M059J (cell line): Measurements from ENCODE around the gene CLCN2. TPM values are rescaled to one million over a fixed set of nuclear protein-coding genes. Genes with fewer than 3 reads are reported as not detected.
A peak's percentile ranks its signal among the peaks of the same experiment; 100 is the strongest.

Experiments
- DNase-seq: peaks from one replicate; pipeline ENCODE4 v3.0.0-alpha.2; 2012; ENCODE audit warnings: low read depth
- total RNA-seq: library from RNA; depleted of rRNA; stranded (reverse); fragments of >200 nt; shearing (Covaris generic); gene quantifications from 2 replicates; pipeline ENCODE4 v1.2.3, GENCODE V29; 2014

CLCN2 gene
- total RNA-seq, 1 experiment from 2014 or later: 4.9 TPM

DNA sequence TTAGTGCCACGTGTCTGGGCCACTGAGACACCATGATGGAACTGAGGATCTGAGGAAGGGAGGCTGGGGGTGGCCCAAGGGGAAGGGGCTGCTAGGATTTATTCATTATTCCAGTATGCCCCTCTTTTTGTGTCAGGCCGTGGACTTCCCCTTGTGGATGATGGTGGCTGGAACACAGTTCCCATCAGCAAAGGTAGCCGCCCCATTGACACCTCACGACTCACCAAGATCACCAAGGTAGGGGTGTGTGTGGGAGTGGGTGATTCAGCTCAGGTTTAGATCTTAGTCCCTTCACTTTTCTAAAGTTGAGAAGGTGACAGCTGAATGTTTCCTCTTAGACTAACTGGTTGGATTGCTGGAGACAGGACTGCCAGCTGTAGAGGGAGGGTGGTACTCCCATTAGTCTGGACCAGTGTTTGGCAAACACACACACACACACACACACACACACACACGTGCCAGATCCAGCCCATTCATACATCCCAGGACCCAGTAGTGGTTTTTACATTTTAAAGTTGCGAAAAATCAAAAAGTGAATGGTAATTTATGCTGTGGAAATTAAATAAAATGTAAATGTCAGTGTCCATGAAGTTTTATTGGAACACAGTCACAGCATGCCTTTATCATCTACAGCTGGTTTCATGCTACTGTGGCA, 35.6 kb downstream of the CLCN2 start:
- no peak for DNase-seq

DNA sequence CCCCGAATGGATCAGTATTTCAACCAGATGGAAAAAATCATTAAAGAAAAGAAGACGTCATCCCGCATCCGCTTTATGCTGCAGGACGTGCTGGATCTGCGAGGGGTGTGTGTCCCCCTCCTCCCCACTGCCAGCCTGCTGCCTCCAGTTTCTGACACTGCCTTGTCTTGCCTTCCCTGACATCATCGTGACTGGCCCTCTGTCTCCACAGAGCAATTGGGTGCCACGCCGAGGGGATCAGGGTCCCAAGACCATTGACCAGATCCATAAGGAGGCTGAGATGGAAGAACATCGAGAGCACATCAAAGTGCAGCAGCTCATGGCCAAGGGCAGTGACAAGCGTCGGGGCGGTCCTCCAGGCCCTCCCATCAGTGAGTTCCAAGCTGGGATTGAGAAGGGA, 36.1 kb downstream of the CLCN2 start:
- DNase-seq: no peak

DNA sequence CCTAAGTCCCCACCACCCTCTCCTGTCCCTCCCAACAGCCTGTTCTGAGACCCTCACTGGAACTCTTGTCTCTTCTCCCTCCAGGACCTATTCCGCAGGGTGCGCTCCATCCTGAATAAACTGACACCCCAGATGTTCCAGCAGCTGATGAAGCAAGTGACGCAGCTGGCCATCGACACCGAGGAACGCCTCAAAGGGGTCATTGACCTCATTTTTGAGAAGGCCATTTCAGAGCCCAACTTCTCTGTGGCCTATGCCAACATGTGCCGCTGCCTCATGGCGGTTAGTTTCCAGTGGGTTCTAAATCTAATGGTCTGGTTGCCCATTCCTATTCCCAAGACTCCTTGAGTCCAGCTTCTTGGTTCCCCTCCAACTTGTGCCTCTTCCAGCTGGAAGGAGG, 37.7 kb downstream of the CLCN2 start:
- DNase-seq: no peak

DNA sequence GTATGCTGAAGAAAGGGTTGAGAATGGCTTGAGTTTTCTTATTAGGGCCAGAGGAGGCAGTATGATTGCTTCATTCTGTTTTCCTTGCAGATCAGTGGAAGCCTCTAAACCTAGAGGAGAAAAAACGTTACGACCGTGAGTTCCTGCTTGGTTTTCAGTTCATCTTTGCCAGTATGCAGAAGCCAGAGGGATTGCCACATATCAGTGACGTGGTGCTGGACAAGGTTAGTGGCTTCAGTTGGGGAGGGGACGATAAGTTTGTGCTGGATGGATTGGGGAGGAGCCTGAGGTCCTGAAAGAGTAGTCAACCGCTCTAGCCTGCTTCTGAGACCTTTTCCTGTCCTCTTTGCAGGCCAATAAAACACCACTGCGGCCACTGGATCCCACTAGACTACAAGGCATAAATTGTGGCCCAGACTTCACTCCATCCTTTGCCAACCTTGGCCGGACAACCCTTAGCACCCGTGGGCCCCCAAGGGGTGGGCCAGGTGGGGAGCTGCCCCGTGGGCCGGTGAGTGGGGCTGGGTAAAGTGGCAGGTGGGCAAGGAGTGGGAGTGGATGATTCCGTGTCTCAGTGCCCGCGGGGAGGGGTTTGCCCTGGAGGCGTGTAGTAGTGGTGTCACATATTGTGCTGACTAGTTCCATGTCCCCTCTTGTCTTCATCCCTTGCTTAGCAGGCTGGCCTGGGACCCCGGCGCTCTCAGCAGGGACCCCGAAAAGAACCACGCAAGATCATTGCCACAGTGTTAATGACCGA, 38.5 kb downstream of the CLCN2 start:
- no peak for DNase-seq

DNA sequence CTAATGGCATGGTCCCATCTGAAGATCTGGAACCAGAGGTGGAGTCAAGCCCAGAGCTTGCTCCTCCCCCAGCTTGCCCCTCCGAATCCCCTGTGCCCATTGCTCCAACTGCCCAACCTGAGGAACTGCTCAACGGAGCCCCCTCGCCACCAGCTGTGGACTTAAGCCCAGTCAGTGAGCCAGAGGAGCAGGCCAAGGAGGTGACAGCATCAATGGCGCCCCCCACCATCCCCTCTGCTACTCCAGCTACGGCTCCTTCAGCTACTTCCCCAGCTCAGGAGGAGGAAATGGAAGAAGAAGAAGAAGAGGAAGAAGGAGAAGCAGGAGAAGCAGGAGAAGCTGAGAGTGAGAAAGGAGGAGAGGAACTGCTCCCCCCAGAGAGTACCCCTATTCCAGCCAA, 39.7 kb downstream of the CLCN2 start:
- DNase-seq: no peak

DNA sequence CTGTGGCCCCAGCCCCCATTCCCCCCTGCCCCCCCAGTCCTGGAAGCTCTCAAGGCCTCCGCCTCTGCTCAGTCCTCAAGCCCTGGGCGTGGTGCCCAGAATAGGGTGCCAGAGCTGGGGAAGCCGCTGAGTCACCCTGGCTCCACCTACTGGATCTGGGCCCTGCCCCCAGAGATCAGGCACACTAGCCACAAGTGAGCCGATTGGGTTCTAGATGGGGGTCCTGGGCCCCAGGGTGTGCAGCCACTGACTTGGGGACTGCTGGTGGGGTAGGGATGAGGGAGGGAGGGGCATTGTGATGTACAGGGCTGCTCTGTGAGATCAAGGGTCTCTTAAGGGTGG, 41.3 kb downstream of the CLCN2 start:
- peak; percentile 99 for DNase-seq

DNA sequence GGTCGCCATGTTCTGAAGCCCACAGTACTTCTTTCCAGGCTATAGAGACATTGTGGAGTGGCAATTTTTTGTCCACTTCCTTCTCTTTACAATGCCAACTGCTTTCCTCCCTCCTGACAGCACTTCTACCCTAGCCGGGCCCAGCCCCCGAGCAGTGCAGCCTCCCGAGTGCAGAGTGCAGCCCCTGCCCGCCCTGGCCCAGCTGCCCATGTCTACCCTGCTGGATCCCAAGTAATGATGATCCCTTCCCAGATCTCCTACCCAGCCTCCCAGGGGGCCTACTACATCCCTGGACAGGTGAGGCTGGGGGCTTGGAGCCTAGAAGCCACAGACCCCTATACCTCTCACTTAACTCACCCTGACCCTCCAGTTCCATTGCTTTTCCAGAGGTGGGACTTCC, 44.2 kb downstream of the CLCN2 start:
- DNase-seq: no peak

DNA sequence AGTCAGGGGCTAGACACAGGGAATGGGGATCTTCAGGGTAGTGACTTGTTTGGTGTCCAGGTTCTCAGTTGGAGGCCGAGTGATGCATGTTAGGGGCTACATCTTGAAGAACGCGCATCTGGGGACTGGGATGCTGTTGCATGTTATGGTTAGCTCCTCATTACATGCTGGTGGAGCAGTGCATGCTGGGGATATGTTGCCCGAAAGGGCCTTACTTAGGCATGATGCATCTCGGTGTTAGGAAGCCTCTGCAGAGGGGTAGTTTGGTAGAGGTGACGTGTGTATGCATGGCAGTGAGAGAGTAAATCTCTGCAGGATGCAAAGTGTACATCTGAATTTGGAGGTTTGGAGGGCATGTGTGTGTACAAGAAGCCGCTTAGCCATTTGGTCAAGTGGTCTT, 44.6 kb downstream of the CLCN2 start:
- DNase-seq: no peak

DNA sequence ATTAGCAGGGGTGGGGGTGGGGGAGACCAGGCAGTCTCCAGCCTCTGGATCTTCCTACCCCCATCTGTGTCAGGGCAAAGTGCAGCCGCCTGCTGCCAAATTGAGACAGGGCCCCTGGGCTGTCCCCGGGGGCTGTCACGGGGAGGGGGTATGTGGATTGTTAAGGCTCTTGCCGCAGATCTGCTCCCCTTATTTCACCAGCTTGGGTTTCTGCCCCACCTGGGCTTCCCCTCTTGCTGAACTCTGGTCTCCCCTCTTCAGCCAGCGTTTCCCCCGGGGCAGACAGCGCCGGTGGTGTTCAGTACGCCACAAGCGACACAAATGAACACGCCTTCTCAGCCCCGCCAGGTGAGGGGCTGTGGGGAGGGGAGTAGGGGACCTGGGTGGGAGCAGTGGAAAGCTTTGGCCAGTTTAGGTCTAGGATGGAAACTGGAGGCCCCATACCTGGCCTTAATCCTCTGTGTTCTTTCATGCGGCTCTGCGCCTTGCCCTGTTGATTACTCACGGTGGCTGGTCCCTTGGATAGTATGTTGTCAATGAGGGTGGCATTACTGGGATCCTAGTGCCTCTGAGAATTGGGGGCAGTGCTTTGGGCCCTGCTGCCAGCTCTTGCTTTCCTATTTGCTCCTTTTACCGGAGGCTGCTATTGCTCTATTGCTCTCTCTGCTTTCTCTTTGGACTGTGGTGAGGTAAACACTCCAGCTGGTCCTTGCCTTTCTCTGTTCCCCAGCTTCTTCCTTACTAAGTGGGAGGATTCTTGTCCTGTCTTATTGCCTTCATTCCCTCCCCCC, 45.3 kb downstream of the CLCN2 start:
- DNase-seq: peak; percentile 31

DNA sequence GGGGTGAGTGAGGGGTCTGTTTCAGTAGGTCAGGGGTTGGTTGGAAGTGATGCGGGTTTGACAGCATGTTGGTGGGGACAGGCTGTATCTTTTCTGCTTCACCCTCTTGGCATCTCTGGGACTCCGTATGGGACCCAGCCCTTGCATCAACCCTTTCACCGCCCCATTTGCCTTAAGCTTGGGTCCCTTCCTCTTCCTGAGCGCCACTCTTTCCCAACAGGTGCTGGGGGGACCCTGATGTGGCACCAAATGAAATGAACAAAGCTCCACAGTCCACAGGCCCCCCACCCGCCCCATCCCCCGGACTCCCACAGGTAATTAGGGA, 45.9 kb downstream of the CLCN2 start:
- no peak for DNase-seq

DNA sequence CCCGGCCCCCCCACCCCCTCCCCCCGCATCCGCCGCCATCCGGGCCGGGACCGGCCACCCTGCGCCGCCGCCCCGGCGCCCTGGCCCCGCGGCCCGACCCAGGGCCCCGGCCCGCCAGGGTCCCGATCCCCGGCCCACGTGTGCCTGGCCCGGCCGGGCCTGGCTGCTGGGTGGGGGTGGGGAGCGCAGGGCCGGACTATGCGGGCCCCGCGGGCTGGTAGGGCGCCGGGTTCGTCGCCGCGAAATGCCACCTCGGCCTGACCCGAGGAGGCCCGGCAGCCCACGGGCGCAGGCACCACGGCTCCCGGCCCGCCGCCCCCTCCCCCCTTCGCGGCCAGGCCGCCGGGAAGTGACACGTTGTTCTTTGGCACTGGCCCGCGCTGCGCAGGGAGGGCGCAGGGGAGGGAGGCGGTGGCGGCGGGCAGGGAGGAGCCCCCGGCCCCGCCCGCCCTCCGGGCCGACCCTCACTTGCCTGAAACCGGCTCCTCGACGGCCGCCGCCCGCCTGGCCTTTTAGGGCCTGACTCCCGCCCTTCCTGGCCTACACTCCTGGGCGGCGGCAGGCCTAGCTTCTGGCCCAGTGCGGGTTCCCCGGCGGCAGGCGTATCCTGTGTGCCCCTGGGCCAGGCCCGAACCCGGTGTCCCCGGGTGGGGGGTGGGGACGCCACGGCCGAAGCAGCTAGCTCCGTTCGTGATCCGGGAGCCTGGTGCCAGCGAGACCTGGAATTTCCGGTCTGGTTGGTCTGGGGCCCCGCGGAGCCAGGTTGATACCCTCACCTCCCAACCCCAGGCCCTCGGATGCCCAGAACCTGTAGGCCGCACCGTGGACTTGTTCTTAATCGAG, 46.5 kb downstream of the CLCN2 start:
- peak; percentile 72 for DNase-seq

DNA sequence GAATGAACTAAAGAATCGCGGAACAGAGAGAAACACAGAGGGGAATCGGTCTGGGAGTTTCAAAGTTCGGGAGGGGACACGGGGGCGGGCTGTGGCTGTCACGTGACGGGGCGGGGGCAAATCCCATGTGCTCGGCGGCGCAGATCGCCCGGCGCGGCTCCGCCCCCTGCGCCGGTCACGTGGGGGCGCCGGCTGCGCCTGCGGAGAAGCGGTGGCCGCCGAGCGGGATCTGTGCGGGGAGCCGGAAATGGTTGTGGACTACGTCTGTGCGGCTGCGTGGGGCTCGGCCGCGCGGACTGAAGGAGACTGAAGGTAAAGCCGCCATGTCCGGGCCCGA, 47.1 kb downstream of the CLCN2 start, which contains the start of gene EIF4G1:
Gene EIF4G1 (plus strand): TSS at position 244 of the 337 bp plus-strand sequence. CDS start 1,191 bp downstream, outside the sequence.
- peak; percentile 91 for DNase-seq

DNA sequence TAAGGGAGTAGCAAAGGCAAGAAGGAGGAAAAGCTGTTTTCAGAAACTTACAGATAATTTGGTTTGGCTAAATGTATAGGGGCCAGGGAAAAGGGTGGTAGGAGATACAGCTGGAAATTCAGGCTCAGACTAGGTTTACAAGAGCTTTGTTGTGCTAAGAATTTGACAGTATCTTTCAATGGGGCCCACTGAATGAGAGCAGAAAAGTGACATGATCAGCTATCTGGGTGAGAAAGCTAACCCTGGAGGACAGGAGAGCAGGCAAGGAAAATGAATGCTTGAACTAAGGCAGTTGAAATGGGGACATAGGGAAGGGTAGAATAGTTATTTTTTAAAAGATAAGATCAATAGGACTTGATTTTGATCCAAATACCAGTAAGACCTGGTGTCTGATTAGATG, 49.8 kb downstream of the CLCN2 start:
- no peak for DNase-seq

DNA sequence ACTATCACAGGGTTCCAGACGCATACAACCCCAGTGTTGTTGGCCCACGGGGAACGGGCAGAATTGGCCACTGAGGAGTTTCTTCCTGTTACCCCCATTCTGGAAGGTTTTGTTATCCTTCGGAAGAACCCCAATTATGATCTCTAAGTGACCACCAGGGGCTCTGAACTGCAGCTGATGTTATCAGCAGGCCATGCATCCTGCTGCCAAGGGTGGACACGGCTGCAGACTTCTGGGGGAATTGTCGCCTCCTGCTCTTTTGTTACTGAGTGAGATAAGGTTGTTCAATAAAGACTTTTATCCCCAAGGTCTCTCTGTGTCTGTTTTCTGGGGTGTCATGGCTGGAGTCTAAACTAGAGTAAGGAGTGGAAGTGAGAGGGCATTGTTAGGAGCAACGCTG, 52.7 kb downstream of the CLCN2 start:
- DNase-seq: no peak

DNA sequence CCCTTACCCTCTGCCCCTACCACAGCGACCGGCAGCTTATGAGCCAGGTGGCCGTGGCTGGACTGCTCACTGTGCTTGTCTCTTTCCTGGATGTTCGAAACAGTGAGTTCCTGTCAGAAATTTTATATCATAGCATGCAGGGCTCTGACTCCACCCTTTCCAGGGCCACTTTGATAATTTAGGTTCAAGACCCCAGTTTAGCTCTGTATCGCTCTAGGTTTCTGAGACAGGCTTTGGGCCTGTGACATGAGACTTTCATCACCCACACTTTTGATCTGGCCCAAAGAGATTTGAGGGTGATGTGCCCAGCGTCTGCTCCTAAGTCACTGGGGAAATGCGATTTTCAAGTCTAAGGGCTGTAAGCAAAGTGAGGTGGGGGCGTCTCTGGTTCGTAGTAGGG, 53.5 kb downstream of the CLCN2 start:
- DNase-seq: no peak

DNA sequence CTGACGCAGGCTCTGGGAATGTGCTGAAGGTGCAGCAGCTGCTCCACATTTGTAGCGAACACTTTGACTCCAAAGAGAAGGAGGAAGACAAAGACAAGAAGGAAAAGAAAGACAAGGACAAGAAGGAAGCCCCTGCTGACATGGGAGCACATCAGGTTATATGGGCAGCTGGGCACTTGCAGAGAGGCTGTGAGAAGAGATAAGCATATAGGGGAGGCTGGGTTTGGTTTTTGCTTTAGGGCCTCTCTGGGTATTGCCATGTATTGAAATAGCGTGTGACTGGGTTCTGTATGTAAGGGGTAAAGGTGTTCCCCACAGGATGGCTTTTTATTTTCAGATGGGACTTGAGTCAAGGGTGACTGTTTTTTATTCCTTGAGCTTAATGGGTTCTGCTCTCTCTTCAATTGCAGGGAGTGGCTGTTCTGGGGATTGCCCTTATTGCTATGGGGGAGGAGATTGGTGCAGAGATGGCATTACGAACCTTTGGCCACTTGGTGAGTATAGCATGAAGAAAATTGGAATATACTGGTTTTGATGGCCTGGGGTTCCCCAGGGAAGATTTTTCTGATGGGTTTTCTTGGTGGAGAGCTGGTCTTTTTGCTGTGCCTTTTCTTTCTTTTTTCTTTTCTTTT, 54.9 kb downstream of the CLCN2 start:
- DNase-seq: no peak

DNA sequence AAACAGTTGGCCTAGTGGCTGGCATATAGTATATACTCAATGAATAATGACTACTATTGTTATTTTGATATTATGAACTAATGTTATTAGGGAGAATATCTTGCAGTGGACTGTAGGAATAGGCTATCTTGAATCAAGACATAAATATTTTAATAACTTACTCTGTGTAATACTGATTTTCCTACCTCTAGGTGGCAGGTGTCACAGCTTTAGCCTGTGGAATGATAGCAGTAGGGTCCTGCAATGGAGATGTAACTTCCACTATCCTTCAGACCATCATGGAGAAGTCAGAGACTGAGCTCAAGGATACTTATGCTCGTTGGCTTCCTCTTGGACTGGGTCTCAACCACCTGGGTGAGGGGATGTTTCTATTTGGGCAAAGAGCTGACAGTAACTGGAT, 55.8 kb downstream of the CLCN2 start:
- DNase-seq: peak; percentile 33

DNA sequence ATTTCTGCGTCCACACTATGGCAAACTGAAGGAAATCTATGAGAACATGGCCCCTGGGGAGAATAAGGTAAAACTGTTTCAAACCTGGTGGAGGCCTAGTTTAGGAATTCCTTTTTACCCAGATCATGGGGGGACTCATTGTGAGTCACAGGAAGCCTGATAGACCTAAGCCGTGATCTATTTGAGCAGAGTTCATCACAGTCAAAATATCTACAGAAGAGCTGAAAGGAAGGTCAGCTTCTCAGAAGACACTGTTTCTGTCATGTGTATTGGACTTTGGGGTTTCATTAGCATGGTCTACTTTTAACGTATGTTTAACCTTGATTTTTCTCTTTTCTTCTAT, 61.1 kb downstream of the CLCN2 start:
- peak; percentile 82 for DNase-seq

DNA sequence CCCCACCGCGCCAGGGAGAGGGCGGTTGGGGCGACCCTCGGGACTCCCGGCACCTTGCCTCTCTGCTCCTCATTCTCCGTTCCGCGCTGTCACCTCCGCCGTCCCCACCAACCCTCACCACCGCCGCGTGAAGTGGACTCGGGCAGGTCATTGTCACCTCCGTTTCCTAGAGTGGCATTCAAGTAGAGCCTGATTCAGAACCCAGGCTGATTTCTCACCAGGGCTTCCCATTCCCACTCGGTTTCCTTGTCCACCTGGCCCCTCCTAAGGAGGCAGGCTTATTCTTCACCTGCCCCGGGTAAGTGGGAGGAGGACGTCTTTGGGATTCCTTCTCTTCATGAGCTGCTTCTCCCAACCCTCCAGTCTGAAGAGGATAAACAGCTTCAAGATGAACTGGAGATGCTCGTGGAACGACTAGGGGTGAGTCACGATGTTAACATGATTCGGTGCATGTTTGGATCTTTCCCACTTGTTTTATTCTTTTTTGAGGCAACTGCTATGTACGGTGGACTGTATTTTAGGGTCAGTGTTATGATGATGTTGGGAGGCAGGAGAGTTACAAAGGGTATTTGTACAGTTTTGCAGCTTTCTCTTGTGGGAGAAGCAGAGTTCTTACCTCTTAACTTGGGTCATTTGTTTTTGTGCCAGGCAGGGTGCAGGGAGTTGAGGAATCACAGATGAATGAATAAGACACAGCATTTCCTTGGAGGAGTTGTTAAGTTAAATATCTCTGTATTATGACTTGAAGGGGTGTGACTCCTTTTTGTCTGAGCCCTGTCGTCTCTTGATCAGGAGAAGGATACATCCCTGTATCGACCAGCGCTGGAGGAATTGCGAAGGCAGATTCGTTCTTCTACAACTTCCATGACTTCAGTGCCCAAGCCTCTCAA, 61.7 kb downstream of the CLCN2 start:
- peak; percentile 70 for DNase-seq

DNA sequence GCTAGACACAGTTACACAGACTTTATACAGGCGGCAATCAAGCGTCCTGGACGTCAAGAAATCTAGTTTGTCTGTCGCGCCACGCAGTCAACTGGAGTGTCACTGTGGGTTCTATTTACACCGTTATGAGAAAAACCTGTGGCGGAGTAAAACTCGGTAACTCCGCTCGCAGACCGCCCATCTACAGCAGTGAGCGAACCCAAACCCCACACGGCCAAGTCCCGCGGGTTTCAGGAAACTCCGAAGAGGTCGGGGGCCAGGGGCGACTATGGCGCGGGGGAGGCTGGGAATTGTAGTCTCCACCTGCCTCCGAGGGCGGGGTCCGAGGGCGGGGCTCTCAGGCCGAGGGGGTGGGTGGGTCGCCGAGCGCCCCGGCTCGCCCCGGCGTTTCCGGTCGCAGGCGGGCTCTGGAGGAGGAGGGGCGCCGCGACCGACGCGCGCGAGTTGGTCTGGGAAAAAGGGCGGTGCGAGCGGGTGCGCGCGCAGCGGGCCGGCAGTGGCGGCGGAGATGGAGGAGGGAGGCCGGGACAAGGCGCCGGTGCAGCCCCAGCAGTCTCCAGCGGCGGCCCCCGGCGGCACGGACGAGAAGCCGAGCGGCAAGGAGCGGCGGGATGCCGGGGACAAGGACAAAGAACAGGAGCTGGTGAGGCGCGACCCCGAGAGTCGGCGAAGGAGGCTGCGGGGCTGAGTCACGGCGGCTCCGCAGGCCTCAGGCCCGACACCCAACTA, 62.5 kb downstream of the CLCN2 start, which contains the start of gene PSMD2:
Gene PSMD2 (plus strand): TSS at position 483 of the 729 bp plus-strand sequence. CDS start 26 bp downstream, at position 509.
- peak; percentile 96 for DNase-seq
